NCI-H2029 treated with DMSO at 0.1 percent for 48 hours (cell line): Measurements from ENCODE around the gene FRMPD4.

Experiments
- DNase-seq: peaks from one replicate; lab custom pipeline; 2025; lab: John Stamatoyannopoulos, UW

The FRMPD4 gene

GRCh38 chrX:12210971-12211370 is 72.7 kb downstream of the FRMPD4 start:
- DNase-seq, result no peak

GRCh38 chrX:12223650-12224049 is 85.4 kb downstream of the FRMPD4 start:
- DNase-seq, result no peak

- no peak for DNase-seq
Measured at GRCh38 chrX:12225107-12225506, 86.8 kb downstream of the FRMPD4 start.

- DNase-seq, result no peak
Measured at GRCh38 chrX:12227412-12228041, 89.3 kb downstream of the FRMPD4 start.

GRCh38 chrX:12228862-12229261 is 90.6 kb downstream of the FRMPD4 start:
- DNase-seq, result no peak

- no peak for DNase-seq
Measured at GRCh38 chrX:12229986-12230385, 91.7 kb downstream of the FRMPD4 start.

GRCh38 chrX:12234534-12235329 is 96.5 kb downstream of the FRMPD4 start:
- no peak for DNase-seq

GRCh38 chrX:12236156-12236555 is 97.9 kb downstream of the FRMPD4 start:
- DNase-seq, result no peak

GRCh38 chrX:12237131-12237530 is 98.9 kb downstream of the FRMPD4 start:
- no peak for DNase-seq

- no peak for DNase-seq
Measured at GRCh38 chrX:12237771-12238170, 99.5 kb downstream of the FRMPD4 start.

- no peak for DNase-seq
Measured at GRCh38 chrX:12239356-12240082, 101.2 kb downstream of the FRMPD4 start.

GRCh38 chrX:12240491-12240890 is 102.2 kb downstream of the FRMPD4 start:
- no peak for DNase-seq

- no peak for DNase-seq
Measured at GRCh38 chrX:12241026-12241425, 102.8 kb downstream of the FRMPD4 start.

- no peak for DNase-seq
Measured at GRCh38 chrX:12245650-12246645, 107.7 kb downstream of the FRMPD4 start.

GRCh38 chrX:12249997-12250396 is 111.7 kb downstream of the FRMPD4 start:
- no peak for DNase-seq

- DNase-seq, result no peak
Measured at GRCh38 chrX:12263211-12263610, 124.9 kb downstream of the FRMPD4 start.

- DNase-seq, result no peak
Measured at GRCh38 chrX:12269484-12269883, 131.2 kb downstream of the FRMPD4 start.

- DNase-seq, result no peak
Measured at GRCh38 chrX:12278151-12278550, 139.9 kb downstream of the FRMPD4 start.

GRCh38 chrX:12282991-12283390 is 144.7 kb downstream of the FRMPD4 start:
- DNase-seq, result no peak

GRCh38 chrX:12292996-12293765 is 154.9 kb downstream of the FRMPD4 start:
- no peak for DNase-seq

- DNase-seq, result no peak
Measured at GRCh38 chrX:12297353-12297752, 159.1 kb downstream of the FRMPD4 start.
